ENCODE measurements around the gene HOXB8. TPM values are rescaled to one million over a fixed set of nuclear protein-coding genes. Genes with fewer than 3 reads are reported as not detected.
A peak's percentile ranks its signal among the peaks of the same experiment; 100 is the strongest.

The HOXB8 gene
- polyA plus RNA-seq, 6 donors from 2014 or later, result not detected

DNA sequence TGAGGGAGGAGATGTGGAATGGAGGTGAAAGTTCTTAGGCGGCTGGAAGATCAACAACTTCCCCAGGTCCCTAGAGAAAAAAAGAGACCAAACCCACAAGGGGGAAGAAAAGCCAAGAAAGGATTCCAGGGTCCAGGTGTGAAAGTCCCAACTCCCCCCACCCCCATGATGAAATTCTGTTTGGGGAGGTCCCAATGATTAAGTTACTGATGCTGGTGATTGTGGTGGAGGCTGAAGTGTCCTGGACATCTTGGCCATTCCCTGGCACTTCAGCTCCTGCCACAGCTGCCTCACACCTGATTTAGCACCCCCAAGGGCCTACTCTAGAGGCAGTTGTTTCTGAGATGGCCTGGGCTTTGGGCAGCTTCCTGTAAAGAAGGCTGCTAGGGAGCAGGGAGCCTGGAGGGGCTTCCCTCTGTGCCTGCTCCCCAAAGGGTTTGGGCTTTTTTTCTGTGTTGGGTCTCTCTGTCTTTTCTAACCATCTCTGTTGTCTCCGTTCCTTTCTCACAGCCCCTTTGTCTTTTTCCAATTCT is 50.0 kb downstream of the HOXB8 start:
- Mint-ChIP-seq H3K27ac (no peak overlapping the region), H3K9me3 (no peaks in the 10 kb centered on the region), H3K4me1 (peaks cover 4 to 11% (median 11%) of the 10 kb centered on the region in 3 donors), H3K4me3 (peak overlapping the region in 2 of 8 donors; percentile 57), H3K27me3 (peaks cover 11 to 30% (median 30%) of the 10 kb centered on the region in 3 donors), H3K36me3 (no peaks in the 10 kb centered on the region)
- DNase-seq (no peak), ATAC-seq (ENCODE audit: low read depth in 2 of 2) (no peak)

DNA sequence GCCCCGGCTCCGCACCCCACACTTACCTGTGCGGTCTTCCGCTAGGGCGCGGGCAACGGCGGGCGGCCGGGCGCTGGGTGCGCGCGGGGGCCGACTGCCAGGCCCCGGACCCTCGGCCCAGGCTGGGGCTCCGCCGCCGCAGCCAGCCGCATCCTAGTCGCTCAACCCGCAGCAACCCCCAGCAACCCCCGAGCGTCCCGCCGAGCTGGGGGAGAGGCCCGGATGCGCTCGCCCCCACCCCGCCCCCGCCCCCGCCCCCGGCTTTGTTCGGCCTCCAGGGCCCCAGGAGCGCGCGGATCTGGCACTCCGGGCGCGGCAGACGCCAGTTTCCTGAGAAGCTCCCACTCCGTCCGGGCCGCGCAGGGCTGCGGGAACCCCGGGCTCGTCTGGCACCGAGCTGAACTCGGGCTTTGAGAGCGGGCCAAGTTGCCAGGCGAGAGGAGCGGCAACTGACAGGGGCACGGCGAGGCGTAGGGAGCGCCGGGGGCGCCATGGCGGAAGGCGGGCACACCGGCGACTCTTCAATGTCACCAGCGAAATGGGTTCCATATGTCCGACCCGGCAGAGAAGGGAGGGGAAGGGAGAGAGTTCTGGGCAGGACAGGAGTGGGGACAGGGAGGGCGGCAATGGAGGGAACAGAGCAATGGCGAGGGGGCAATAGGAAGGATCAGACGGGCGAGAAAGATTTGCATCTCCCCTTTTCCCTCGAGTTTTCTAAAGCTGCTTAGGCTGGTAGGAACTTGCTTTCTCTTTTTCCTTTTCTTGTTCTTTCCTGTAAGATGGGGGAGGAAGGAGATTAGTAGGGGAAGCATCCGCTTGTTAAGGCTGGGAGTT is 50.7 kb downstream of the HOXB8 start:
- ATAC-seq (ENCODE audit: low read depth in 2 of 2) (no peak), DNase-seq (no peak)
- no peaks in the 10 kb centered on the region for H3K9me3 Mint-ChIP-seq
- peak overlapping the region in 2 of 8 donors; percentile 57 for H3K4me3 Mint-ChIP-seq
- peaks cover 13 to 37% (median 36%) of the 10 kb centered on the region in 3 donors for H3K27me3 Mint-ChIP-seq
- H3K36me3 Mint-ChIP-seq, result no peaks in the 10 kb centered on the region
- H3K27ac Mint-ChIP-seq, result no peak overlapping the region
- H3K4me1 Mint-ChIP-seq, result peaks cover 4 to 11% (median 11%) of the 10 kb centered on the region in 3 donors

DNA sequence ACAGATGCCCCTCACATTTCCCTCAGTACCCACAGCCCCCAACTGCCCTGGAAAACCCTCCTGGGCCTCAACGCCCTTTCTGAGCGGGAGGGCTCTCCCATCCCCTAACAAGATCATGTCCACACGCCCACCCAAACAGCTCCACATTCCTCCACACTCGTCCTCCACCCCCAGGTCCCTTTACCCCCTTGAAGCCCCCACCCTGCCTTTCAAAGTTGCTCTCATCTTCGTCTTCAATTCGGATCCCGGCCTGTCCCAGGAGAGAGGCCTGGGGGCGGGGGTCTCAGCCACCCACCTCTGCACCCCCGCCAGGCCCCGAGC is 51.3 kb downstream of the HOXB8 start:
- no peak for ATAC-seq (ENCODE audit: low read depth in 2 of 2)
- H3K27ac Mint-ChIP-seq, result no peak overlapping the region
- H3K4me3 Mint-ChIP-seq, result peak overlapping the region in 3 of 8 donors; percentile 2 to 50 (median 32)

DNA sequence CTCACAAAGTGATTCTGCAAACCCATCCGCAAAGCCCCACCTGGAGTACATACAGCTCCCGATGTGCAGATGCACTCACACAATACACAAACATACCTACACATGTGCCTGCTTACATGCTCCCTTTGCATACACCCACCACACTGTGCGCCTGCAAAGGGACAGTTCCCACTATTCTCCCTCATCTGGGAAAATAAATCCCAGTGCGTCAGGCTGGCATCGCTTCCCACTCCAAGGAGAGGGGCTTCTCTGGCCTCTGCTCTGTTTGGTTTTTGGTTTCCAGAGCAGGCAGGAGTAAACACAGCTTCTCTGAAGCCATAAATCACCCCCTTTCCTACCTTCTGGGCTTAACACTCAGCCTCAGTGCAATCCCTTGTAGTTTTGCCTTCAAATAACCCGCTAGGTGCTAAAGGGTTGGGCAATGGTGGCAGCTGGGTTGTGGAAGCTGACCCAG is 51.7 kb downstream of the HOXB8 start:
- H3K36me3 Mint-ChIP-seq, result no peaks in the 10 kb centered on the region
- no peak for DNase-seq
- peak overlapping the region in 3 of 8 donors; percentile 2 to 77 (median 32) for H3K4me3 Mint-ChIP-seq
- no peak for ATAC-seq (ENCODE audit: low read depth in 2 of 2)
- H3K4me1 Mint-ChIP-seq, result peaks cover 1 to 3% (median 3%) of the 10 kb centered on the region in 3 donors
- peaks cover 23 to 47% (median 46%) of the 10 kb centered on the region in 3 donors for H3K27me3 Mint-ChIP-seq
- H3K9me3 Mint-ChIP-seq, result no peaks in the 10 kb centered on the region
- no peak overlapping the region for H3K27ac Mint-ChIP-seq

More for the DNA sequence above, 51.3 kb downstream of the HOXB8 start:
- Mint-ChIP-seq H3K4me1 (peaks cover 4 to 7% (median 7%) of the 10 kb centered on the region in 3 donors), H3K27me3 (peaks cover 19 to 43% (median 42%) of the 10 kb centered on the region in 3 donors), H3K36me3 (no peaks in the 10 kb centered on the region), H3K9me3 (no peaks in the 10 kb centered on the region)
- DNase-seq, result no peak

DNA sequence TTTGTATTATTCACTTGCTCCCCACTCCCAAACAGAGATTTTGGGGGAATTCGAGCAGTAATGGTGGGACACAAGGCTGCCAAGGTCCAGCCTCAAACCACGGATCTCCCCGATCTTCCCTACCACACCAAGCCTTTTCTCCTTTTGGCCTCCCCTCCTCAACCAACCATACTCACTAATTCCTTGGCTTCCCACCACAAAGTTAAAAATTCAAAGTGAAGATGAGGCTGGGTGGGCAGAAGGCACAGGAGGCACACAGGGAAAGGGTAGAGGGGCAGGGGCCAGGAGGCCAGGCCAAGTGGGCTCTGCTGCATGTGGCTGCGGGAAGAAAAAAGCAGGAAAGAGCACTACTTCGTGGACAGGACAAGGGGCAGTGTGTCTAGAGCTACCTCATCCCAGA is 52.2 kb downstream of the HOXB8 start:
- DNase-seq, result no peak
- Mint-ChIP-seq H3K4me1 (no peaks in the 10 kb centered on the region), H3K4me3 (no peak overlapping the region), H3K27ac (no peak overlapping the region), H3K9me3 (no peaks in the 10 kb centered on the region), H3K36me3 (no peaks in the 10 kb centered on the region), H3K27me3 (peaks cover 28 to 52% (median 51%) of the 10 kb centered on the region in 3 donors)
- ATAC-seq (ENCODE audit: low read depth in 2 of 2), result no peak

Other genes starting within 250 kb of the HOXB8 start
- 100 to 1,000 TPM in 5 of 6 donors, 10 to 100 TPM in 1; 79.3 to 166 (median 140) TPM for gene SKAP1, start 185.1 kb downstream of the HOXB8 start, polyA plus RNA-seq (ENCODE audit: low read depth in 6 of 6)
- gene HOXB1, start 84.3 kb downstream of the HOXB8 start, polyA plus RNA-seq (ENCODE audit: low read depth in 6 of 6), result not detected
- 1 to 10 TPM; 2.3 to 9.3 (median 5.5) TPM for gene HOXB2, start 70.2 kb downstream of the HOXB8 start, polyA plus RNA-seq (ENCODE audit: low read depth in 6 of 6)
- under 1 TPM in 2 of 6 donors, not detected in 4; 0.07 to 0.25 TPM for gene HOXB4, start 36.9 kb downstream of the HOXB8 start, polyA plus RNA-seq (ENCODE audit: low read depth in 6 of 6)
- gene HOXB3, start 25.1 kb downstream of the HOXB8 start, polyA plus RNA-seq (ENCODE audit: low read depth in 6 of 6), result under 1 TPM in 1 of 6 donors, not detected in 5; 0.05 TPM
- not detected for gene HOXB5, start 21.5 kb downstream of the HOXB8 start, polyA plus RNA-seq (ENCODE audit: low read depth in 6 of 6)
- gene HOXB6, start 10.3 kb downstream of the HOXB8 start, polyA plus RNA-seq (ENCODE audit: low read depth in 6 of 6), result not detected
- under 1 TPM in 2 of 6 donors, not detected in 4; 0.24 to 0.58 TPM for gene HOXB7, start 4.3 kb downstream of the HOXB8 start, polyA plus RNA-seq (ENCODE audit: low read depth in 6 of 6)
- not detected for gene HOXB9, start 11.1 kb upstream of the HOXB8 start, polyA plus RNA-seq (ENCODE audit: low read depth in 6 of 6)
- gene PRAC1, start 107.2 kb upstream of the HOXB8 start, polyA plus RNA-seq (ENCODE audit: low read depth in 6 of 6), result not detected
- not detected for gene PRAC2, start 107.9 kb upstream of the HOXB8 start, polyA plus RNA-seq (ENCODE audit: low read depth in 6 of 6)
- not detected for gene HOXB13, start 113.5 kb upstream of the HOXB8 start, polyA plus RNA-seq (ENCODE audit: low read depth in 6 of 6)
- not detected for gene TTLL6, start 201.9 kb upstream of the HOXB8 start, polyA plus RNA-seq (ENCODE audit: low read depth in 6 of 6)
- gene CALCOCO2, start 215.7 kb upstream of the HOXB8 start, polyA plus RNA-seq (ENCODE audit: low read depth in 6 of 6), result 100 to 1,000 TPM; 147 to 228 (median 187) TPM

All from naive B cell (primary cell).